GM12878 (cell line): Measurements from ENCODE around the gene RAD21L1. TPM values are rescaled to one million over a fixed set of nuclear protein-coding genes. Genes with fewer than 3 reads are reported as not detected.

Source experiments
- ATAC-seq: fragments of 200-7000 bp; cut with Tn5 transposase; 3 replicates; pipeline ENCODE4 v1.9.1; 2020; ENCODE audit warnings: mild to moderate bottlenecking, moderate library complexity
- BruUV-seq: library from RNA; stranded (reverse); fragments of 400-500 nt; replicated peaks from 2 replicates; lab custom pipeline; 2021; lab: Mats Ljungman, UMichigan
- CTCF ChIA-PET: fragments of 300-600 bp; sonication (Branson Sonifier 250); formaldehyde crosslinking; extraction: SDS; loops from one replicate; lab custom pipeline; 2021; ENCODE audit warnings: inconsistent platforms; lab: Yijun Ruan, JAX
- POLR2A ChIA-PET: fragments of 350-600 bp; formaldehyde crosslinking; extraction: SDS; loops from one replicate; lab custom pipeline; 2021; ENCODE audit warnings: inconsistent platforms; lab: Charles Lee
- RAD21 ChIA-PET: fragments of 300-600 bp; sonication (Branson Sonifier 250); formaldehyde crosslinking; loops from one replicate; lab custom pipeline; 2023; ENCODE audit warnings: antibody characterized with exemption; ENCODE audit not compliant: unreplicated experiment; lab: Charles Lee
- SMC1A ChIA-PET: fragments of 300-600 bp; sonication (Branson Sonifier 250); formaldehyde crosslinking; loops from one replicate; lab custom pipeline; 2023; ENCODE audit not compliant: unreplicated experiment, uncharacterized antibody; lab: Charles Lee
- DNase-seq: peaks from one replicate; pipeline ENCODE4 v3.0.0-alpha.2; 2011; ENCODE audit warnings: low read depth, low spot score
- FAIRE-seq: peaks from 3 replicates; lab custom pipeline; 2011; peaks lifted over from hg19 to GRCh38; lab: Jason Lieb, UNC
- H2AFZ ChIP-seq: 2 replicates; pipeline ENCODE4 v1.6.0; 2011; ENCODE audit warnings: low read depth, low read length, control low read depth; ENCODE audit not compliant: control insufficient read depth
- H3K27ac ChIP-seq: 2 replicates; pipeline ENCODE4 v1.5.1; 2011; ENCODE audit warnings: control low read depth; ENCODE audit not compliant: control insufficient read depth, insufficient read depth
- H3K27me3 ChIP-seq, 2 experiments: replicated peaks in 1 of 2; 2 replicates each; pipeline versions ENCODE4 v1.6.0 to v1.6.1; 2011; ENCODE audit warnings: low read length in 1 of 2; ENCODE audit not compliant: control insufficient read depth in 2 of 2, insufficient read depth in 2 of 2
- H3K36me3 ChIP-seq, 2 experiments: 2 replicates each; pipeline ENCODE4 v1.5.1; 2011; ENCODE audit warnings: low read length in 1 of 2; ENCODE audit not compliant: control insufficient read depth in 2 of 2, insufficient read depth in 2 of 2
- H3K4me1 ChIP-seq: 2 replicates; pipeline ENCODE4 v1.6.1; 2011; ENCODE audit warnings: mild to moderate bottlenecking, low read length, moderate library complexity, mixed read lengths; ENCODE audit not compliant: control insufficient read depth, insufficient read depth
- H3K4me2 ChIP-seq: 2 replicates; pipeline ENCODE4 v1.6.0; 2011; ENCODE audit warnings: control low read depth; ENCODE audit not compliant: control insufficient read depth, insufficient read depth
- H3K4me3 ChIP-seq: fragments of 200-600 bp; sonication (generic); 2 replicates; pipeline ENCODE4 v1.5.1; 2016
- H3K79me2 ChIP-seq: 2 replicates; pipeline ENCODE4 v1.6.0; 2011; ENCODE audit warnings: low read length; ENCODE audit not compliant: control insufficient read depth, insufficient read depth
- H3K9ac ChIP-seq: 2 replicates; pipeline ENCODE4 v1.8.0; 2011; ENCODE audit warnings: low read length, control low read depth, mixed read lengths; ENCODE audit not compliant: control insufficient read depth, insufficient read depth
- H3K9me3 ChIP-seq: replicated peaks from 3 replicates; pipeline ENCODE4 v1.5.1; 2011; ENCODE audit warnings: mild to moderate bottlenecking, low read length; ENCODE audit not compliant: control insufficient read depth, insufficient read depth
- H4K20me1 ChIP-seq: 2 replicates; pipeline ENCODE4 v1.6.0; 2011; ENCODE audit not compliant: control insufficient read depth, insufficient read depth
- CEBPZ ChIP-seq: fragments of 150-350 bp; IDR thresholded peaks from 2 replicates; pipeline ENCODE4 v1.6.1; 2016; ENCODE audit warnings: low read depth, low read length
- GATAD2B ChIP-seq: fragments of 450-650 bp; conservative IDR thresholded peaks from 2 replicates; pipeline ENCODE4 v1.6.1; 2017; ENCODE audit warnings: low read depth, mild to moderate bottlenecking, moderate library complexity
- HDAC2 ChIP-seq: fragments of 200-600 bp; sonication (generic); IDR thresholded peaks from 2 replicates; pipeline ENCODE4 v1.6.1; 2017
- JUND ChIP-seq: IDR thresholded peaks from 2 replicates; pipeline ENCODE4 v1.6.1; 2012; ENCODE audit warnings: low read depth, mild to moderate bottlenecking, low read length, improper control_type of control experiment, moderate library complexity
- NR2C2 ChIP-seq: IDR thresholded peaks from 2 replicates; pipeline ENCODE4 v1.6.1; 2011; ENCODE audit warnings: borderline replicate concordance, low read depth; ENCODE audit not compliant: control insufficient read depth, insufficient read length
- PAX5 ChIP-seq: IDR thresholded peaks from 2 replicates; pipeline ENCODE4 v1.6.1; 2011; ENCODE audit warnings: low read depth, low read length, borderline replicate concordance
- SKIL ChIP-seq: fragments of 450-650 bp; IDR thresholded peaks from 2 replicates; pipeline ENCODE4 v1.6.1; 2017; ENCODE audit warnings: mild to moderate bottlenecking, low read depth, inconsistent platforms; ENCODE audit not compliant: poor library complexity, severe bottlenecking
- SMAD1 ChIP-seq: fragments of 450-650 bp; IDR thresholded peaks from 2 replicates; pipeline ENCODE4 v1.6.1; 2018; ENCODE audit warnings: mild to moderate bottlenecking, low read depth; ENCODE audit not compliant: partially characterized antibody
- SPI1 ChIP-seq: IDR thresholded peaks from 2 replicates; pipeline ENCODE4 v1.6.1; 2011; ENCODE audit warnings: low read depth, mild to moderate bottlenecking, low read length, moderate library complexity, borderline replicate concordance; ENCODE audit not compliant: insufficient read depth
- ZBED1 ChIP-seq: IDR thresholded peaks from 2 replicates; pipeline ENCODE4 v1.6.1; 2016; ENCODE audit warnings: borderline replicate concordance
- ZNF622 ChIP-seq: fragments of 450-650 bp; IDR thresholded peaks from 2 replicates; pipeline ENCODE4 v1.6.1; 2017; ENCODE audit warnings: mild to moderate bottlenecking, inconsistent platforms
- WGBS: methylation state at CpG from one replicate; pipeline ENCODE4 v1.1.6; 2016; ENCODE audit warnings: low lambda C conversion rate; ENCODE audit not compliant: insufficient replicate concordance, insufficient coverage; ENCODE audit errors: missing lambda C conversion rate; 5-methylcytosine and 5-hydroxymethylcytosine counted together
- in situ Hi-C: fragments of 300-500 bp; cut with MboI; formaldehyde crosslinking; loops from 9 replicates; pipeline ENCODE4 v1.14.3; 2018; ENCODE audit warnings: mixed read lengths
- intact Hi-C: fragments of 100-400 bp; cut with micrococcal nuclease; formaldehyde crosslinking; loops from one replicate; pipeline ENCODE4 v1.14.2; 2022; ENCODE audit not compliant: unreplicated experiment
- polyA plus RNA-seq, 11 experiments: library from polyadenylated mRNA; depleted of rRNA in 4 of 11; unstranded in 6 of 11; stranded (reverse) in 5 of 11; fragments of >200 nt; fragmentation: Nextera tagmentation in 4 of 11; fragmentation: Illumina TruSeq in 1 of 11; extraction: Ambion mirVana in 4 of 11; extraction: Trizol in 1 of 11; gene quantifications; 1 replicate in 1 of 11; 2 replicates in 10 of 11; pipeline versions ENCODE4 v1.2.1 to v1.2.3, GENCODE V29; 2011 to 2016; ENCODE audit warnings: inconsistent platforms in 2 of 11, missing spikeins in 2 of 11, low read depth in 1 of 11
- total RNA-seq, 4 experiments: library from RNA; depleted of rRNA in 3 of 4; stranded (reverse); fragments of >200 nt in 3 of 4; fragmentation: Illumina TruSeq in 1 of 4; extraction: Trizol in 1 of 4; gene quantifications; 2 replicates each; pipeline versions ENCODE4 v1.2.1 to v1.2.3, GENCODE V29; 2013 to 2021

RAD21L1 gene
- total and polyA plus RNA-seq, 10 of the 15 experiments (the other 5 are each of a cell fraction or from before 2014, with no cell fraction given): not detected

GRCh38 chr20:1277529-1278322 lies 51.9 kb downstream of the RAD21L1 start:
- no peaks in the 10 kb centered on the region for H4K20me1 ChIP-seq
- in situ Hi-C loops (no loop called here), intact Hi-C loops (no loop called here)
- H3K9me3 ChIP-seq: no peaks in the 10 kb centered on the region; the same call in 2 of the 3 replicates
- H3K4me1 ChIP-seq: no peaks in the 10 kb centered on the region
- ATAC-seq (no peak), DNase-seq (no peak), FAIRE-seq (peak; percentile 78)
- H3K36me3 ChIP-seq: no peaks in the 10 kb centered on the region; a peak in 1 of 4 replicates
- no peaks in the 10 kb centered on the region for H3K79me2 ChIP-seq
- H3K9ac ChIP-seq: no peak overlapping the region
- POLR2A ChIA-PET: no interaction called here
- WGBS: 59% methylated on average over 8 of the region's 8 CpGs
- H3K4me2 ChIP-seq: no peak overlapping the region
- H3K27me3 ChIP-seq: no peaks in the 10 kb centered on the region; a peak in 2 of 4 replicates
- no peak overlapping the region for H2AFZ ChIP-seq
- TF ChIP-seq ZNF622 (no peak), NR2C2 (peak; percentile 10), HDAC2 (no peak), PAX5 (no peak), GATAD2B (no peak), ZBED1 (no peak)
- H3K27ac ChIP-seq: no peak overlapping the region
- no peak overlapping the region for H3K4me3 ChIP-seq
- RAD21 ChIA-PET: no interaction called here
- CTCF ChIA-PET: no interaction called here
- SMC1A ChIA-PET: no interaction called here
- no TSS peak for BruUV-seq

- no peak overlapping the region for H2AFZ ChIP-seq
- H3K27me3 ChIP-seq: no peaks in the 10 kb centered on the region; a peak in 2 of 4 replicates
- DNase-seq: no peak
- H4K20me1 ChIP-seq: no peaks in the 10 kb centered on the region
- SMC1A ChIA-PET: no interaction called here
- BruUV-seq: no TSS peak
- no peak overlapping the region for H3K4me3 ChIP-seq
- H3K9me3 ChIP-seq: no peaks in the 10 kb centered on the region; the same call in 2 of the 3 replicates
- POLR2A ChIA-PET: no interaction called here
- H3K79me2 ChIP-seq: no peaks in the 10 kb centered on the region
- H3K9ac ChIP-seq: no peak overlapping the region
- no peaks in the 10 kb centered on the region for H3K4me1 ChIP-seq
- in situ Hi-C loops (no loop called here), intact Hi-C loops (no loop called here)
- no peak for TF ChIP-seq CEBPZ
- TF ChIP-seq SPI1: peak; percentile 64; the same call in 1 of the 2 replicates
- no peak for TF ChIP-seq SMAD1
- TF ChIP-seq SKIL: no peak
- TF ChIP-seq JUND: no peak
- H3K36me3 ChIP-seq: no peaks in the 10 kb centered on the region; a peak in 1 of 4 replicates
- no peak overlapping the region for H3K27ac ChIP-seq
- RAD21 ChIA-PET: no interaction called here
- no peak for ATAC-seq
- WGBS: 21% methylated on average over 4 of the region's 4 CpGs
- FAIRE-seq: no peak
- H3K4me2 ChIP-seq: no peak overlapping the region
- CTCF ChIA-PET: no interaction called here
Observed at GRCh38 chr20:1278993-1279392, 53.1 kb downstream of the RAD21L1 start.
